Activated T-cell treated with anti-CD3 and anti-CD28 coated beads, Interleukin-2, amount 50 U/mL, for 48 hours (primary cell): ENCODE results near the gene WDR76.
"Not testable (repeated sequence)": the region's sequence is repeated elsewhere in the genome, so short reads cannot be mapped to it uniquely, and the experiment has no call there.

Experiments used
- DNase-seq, 2 experiments: peaks; one replicate each; pipeline ENCODE4 v3.0.0-alpha.2; 2020

Gene WDR76

GRCh38 chr15:43826508-43827341, at the start of gene WDR76:
Gene WDR76, plus strand, starts transcription at chr15:43827002. Its CDS starts 31 bp downstream, at chr15:43827033.
- peak; percentile 87 to 91 for DNase-seq

DNA sequence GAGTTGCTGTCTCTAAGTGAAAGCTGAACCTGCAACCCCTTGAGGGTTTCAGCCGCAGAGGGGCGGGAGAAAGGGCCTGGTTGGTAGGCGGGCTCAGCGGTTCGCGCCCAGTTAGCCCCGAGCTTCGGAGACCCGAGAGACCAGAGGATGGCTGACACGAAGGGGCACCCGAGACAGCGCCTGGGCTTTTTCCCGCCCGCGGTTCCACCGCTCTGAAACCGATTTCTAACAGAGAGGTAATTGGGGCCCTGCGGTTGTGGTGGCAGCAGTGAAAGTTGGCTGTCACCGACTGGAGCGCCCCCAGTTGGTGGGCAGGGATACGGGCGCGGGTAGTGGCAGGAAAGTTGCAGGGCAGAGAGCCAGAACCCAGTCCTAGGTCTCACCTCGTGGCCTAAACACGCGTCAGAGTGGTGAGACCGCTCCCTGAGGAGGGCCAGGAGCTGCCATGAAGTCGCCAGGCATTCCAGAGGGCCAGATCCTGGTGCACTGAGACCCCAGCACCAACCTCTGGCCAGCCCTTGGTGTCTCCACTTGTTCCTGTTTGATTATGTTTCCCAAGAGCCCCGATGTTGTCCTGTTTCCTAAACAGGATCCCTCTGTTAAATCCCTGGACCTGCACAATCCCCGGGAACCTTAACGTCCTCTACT, 49.4 kb upstream of the WDR76 start:
- peak; percentile 93 to 94 for DNase-seq

GRCh38 chr15:43779016-43779415, 47.8 kb upstream of the WDR76 start:
- DNase-seq, result no peak

DNA sequence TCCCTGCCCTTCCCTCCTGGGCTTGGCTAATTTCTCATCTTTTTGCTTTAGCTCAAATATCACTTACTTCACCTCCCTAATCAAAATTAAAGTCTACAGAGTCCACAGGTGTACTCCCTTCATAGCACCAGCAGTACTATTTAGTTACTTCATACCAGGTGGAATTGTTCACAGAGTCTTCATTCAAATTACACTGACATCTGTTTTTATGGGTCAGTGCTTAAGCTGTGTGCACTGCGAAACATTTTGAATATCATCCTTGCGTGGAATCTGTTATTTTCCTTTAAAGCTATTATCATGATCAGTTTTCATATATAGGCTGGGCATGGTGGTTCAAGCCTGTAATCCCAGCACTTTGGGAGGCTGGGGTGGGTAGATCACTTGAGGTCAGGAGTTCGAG, 37.4 kb upstream of the WDR76 start:
- no peak for DNase-seq

DNA sequence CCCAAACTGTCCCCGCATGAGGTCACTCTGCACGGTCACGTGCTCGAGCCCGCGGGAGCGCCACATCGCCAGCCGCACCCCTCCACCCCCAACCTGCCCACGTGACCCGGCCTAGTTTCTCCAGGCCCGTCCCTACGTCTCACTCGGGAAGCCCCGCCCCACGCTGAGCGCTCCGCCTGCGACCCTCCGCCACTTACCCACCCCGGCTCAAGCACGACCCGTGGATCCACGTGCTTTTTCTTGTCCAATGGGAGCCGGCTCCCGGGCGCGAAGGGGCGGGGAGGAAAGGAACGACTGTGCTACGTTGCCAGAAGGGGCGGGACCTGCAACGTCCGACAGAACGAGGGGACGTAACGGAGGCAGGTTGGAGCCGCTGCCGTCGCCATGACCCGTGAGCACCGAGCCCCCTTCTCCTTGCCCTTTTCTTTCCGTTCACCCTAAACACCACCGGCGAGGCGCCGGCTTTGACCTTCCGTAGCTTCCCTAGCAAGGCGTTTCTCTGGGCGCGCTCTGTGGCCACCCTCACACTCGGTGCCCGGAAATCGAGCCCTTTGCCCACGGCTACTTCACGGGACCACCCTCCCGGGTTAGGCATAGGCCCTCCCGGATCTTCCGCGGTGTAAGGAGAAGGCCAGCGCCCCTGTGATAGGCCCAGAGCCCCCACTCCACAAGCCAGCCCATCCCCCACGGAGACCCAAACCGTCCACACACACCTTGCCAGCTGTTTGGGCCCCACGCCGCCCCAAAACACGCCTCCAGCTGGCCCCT, 34.6 kb upstream of the WDR76 start, which contains the start of gene SERF2:
TSS of gene SERF2 (plus strand) at position 328 of the 768 bp plus-strand sequence. CDS start at position 385, 57 bp downstream.
- peak; percentile 100 for DNase-seq

DNA sequence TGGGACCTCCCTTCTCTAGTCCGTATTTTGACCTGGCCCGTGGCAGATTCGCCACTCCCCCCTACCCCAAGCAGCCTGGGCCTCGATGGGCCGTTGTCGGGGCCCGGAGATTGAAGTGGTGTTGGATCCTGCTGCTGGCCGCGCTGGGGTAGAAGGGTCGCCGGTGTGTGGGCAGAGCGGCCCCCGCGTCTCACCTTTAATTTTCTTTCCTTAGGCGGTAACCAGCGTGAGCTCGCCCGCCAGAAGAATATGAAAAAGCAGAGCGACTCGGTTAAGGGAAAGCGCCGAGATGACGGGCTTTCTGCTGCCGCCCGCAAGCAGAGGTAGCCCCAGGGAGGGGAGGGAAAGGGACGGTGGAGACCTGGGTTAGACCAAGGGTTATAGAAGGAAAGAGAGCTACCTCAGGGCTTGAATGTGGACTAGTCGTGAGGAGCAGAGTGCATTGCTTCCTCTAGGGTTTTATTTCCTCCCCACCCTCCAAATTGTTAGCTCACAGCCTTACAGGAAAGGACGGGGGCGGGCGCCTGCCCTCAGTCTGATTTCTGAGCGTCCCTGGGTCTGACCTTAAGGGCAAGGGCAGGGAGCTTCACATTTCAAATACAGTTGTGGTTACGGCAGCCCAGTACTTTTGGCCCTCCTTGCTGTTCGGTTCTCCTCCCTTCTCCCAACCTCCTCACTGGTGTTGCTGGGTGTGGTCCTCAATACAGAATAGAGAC, 33.9 kb upstream of the WDR76 start:
- DNase-seq, result peak; percentile 49 to 55

DNA sequence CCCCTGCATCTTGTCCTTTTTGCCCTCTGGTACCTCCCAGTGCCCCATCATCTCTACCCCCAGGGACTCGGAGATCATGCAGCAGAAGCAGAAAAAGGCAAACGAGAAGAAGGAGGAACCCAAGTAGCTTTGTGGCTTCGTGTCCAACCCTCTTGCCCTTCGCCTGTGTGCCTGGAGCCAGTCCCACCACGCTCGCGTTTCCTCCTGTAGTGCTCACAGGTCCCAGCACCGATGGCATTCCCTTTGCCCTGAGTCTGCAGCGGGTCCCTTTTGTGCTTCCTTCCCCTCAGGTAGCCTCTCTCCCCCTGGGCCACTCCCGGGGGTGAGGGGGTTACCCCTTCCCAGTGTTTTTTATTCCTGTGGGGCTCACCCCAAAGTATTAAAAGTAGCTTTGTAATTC, 33.2 kb upstream of the WDR76 start:
- DNase-seq, result no peak

DNA sequence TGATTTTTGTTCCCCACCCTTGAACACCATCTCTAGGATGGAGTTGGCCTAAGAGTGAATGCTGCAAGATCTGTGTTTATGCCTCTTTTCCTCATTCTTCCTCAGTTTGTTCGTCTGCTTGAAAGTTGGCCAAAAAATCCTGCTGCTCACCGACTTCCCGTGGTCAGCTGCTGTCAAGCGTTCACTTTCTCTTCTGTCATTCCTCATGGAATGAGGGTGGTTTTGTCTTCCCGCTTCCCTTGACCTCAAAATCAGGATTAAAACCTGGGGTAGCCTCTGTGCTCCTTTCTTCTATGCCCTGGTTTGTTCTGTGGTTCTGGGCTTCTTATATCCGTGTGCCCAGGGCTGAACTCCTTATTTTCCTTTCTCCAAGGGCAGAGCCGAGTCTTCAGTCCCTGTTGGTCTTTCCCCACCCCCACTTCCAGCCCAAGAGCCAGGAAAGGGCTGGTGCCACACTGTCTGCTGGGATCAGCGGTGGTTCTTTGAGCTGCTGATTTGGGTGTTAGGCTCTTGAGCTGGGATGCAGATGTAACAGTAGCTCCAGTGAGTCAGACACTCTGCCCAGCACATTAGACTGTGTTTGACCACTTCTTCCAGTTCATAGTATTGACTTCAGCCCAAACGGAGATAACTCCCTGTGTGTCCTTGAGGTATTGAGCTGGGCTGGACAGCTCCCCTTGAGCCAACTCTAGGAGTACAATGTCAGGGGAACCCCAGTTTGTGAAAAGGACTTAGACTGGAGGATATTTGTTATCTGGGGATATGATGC, 32.3 kb upstream of the WDR76 start:
- DNase-seq, result no peak

GRCh38 chr15:43795197-43795596, 31.6 kb upstream of the WDR76 start:
- DNase-seq, result no peak

- DNase-seq, result no peak
Measured at GRCh38 chr15:43795997-43796396, 30.8 kb upstream of the WDR76 start.

- DNase-seq, result no peak
Measured at GRCh38 chr15:43796566-43796965, 30.2 kb upstream of the WDR76 start.

DNA sequence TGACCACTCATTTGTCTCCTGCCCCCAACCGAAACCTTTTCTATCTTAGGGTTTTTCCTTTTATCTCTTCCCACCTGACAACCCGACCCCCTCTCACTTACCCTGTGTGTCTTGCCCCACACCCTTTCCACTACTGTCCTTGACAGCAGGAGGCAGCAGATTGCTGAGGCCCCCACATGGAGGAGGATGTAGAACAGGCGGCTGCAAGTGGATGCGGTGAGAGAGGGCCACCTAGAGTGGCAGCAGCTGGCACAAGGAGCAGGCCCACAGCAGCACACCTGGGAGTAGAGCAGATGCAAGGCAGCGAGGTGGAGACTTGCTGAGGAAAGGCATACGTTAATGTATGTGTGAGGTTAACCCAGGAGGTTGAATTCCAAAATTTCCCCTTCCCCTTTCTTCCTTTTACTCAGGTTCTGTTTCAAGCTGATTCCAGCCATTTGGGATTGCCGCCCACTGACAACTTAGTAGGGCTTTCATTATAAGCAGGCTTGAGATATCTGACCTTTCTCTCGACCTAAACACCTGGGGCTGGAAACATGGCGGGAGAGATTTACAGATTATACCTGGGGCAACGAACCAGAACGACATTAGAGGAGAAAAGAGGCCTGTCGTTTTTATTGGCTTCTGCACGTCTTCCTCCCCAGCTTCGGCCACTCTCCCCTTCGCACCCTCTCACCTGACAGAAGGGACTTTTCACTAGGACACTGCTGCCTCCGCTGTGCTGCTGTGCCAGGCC, 27.4 kb upstream of the WDR76 start:
- no peak for DNase-seq

DNA sequence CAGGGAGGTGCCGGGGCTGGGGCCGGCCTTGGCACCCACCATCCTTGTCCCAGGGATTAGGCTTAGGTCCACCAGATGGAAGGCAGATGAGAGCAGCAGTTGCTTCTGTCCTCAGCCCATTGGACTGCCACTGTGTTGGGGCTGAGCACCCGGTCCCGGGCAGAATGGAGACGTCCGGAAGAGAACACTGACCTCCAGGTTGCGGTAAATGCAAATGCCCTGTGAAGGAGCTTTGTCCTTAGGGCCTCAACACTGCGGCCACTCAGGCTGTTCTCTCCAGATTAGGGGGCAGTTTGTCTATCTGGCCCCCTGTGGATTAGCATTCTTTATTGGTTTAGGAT, 26.9 kb upstream of the WDR76 start, which contains the start of gene SERINC4:
TSS of gene SERINC4 (minus strand) at position 276 of the 341 bp plus-strand sequence. CDS start at position 42, 234 bp downstream.
- no peak for DNase-seq

- DNase-seq, result peak; percentile 89 to 94
Measured at GRCh38 chr15:43800286-43801141, 26.3 kb upstream of the WDR76 start, which contains the start of gene HYPK. Gene HYPK, plus strand, starts transcription at chr15:43800599. Its CDS starts 24 bp downstream, at chr15:43800623.

DNA sequence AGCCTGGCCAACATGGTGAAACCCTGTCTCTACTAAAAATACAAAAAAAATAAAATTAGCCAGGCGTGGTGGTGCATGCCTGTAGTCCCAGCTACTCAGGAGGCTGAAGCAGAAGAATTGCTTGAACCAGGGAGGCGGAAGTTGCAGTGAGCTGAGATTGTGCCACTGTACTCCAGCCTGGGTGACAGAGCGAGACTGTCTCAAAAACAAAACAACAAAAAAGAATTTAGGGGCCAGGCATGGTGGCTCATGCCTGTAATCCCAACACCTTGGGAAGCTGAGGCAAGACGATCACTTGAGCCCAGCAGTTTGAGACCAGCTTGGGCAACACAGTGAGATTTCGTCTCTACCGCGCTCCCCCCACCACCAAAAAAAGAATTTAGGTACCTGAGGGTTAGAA, 24.1 kb upstream of the WDR76 start:
- DNase-seq, result not testable (repeated sequence)

DNA sequence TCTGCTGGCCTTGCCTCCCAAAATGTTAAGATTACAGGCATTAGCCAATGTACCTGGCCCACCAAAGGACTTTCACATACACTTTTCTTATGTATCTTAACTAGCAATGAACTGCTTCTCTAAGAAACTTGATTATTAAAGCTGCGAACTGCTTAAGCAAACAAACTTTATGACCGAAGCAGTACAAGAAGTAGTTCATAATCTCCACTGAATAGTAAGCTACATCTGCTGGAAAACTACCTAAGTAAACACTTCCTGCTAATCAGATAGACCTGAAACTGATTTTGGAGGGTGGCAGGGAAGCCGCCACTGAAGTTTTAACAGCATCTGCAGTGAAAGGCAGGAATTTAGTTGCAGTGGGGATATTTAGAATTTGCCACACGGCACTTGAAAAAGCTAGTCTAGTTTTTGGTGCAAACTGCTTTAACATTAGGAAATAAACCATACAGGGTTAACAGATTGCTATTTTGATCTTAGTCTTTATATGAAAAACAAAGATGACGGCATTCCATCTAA, 18.3 kb upstream of the WDR76 start:
- no peak for DNase-seq

- DNase-seq, result no peak
Measured at GRCh38 chr15:43808960-43809678, 17.7 kb upstream of the WDR76 start.

DNA sequence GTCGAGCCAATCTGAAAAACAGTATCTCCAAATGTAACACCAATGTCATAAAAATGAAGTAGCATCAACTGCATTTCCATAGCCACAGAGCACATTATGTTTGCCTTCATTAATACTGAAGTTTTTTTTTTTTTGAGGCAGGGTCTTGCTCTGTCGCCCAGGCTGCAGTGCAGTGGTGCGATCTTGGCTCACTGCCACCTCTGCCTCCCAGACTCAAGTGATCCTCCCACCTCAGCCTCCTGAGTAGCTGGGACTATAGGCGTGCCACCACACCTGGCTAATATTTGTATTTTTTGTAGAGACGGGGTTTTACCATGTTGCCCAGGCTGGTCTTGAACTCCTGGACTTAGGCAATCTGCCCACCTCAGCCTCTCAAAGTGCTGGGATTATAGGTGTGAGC, 11.7 kb upstream of the WDR76 start:
- not testable (repeated sequence) for DNase-seq

- no peak for DNase-seq
Measured at GRCh38 chr15:43821505-43821904, 5.3 kb upstream of the WDR76 start.
